Measurements from ENCODE around the gene GTF3C1.
"Not testable (repeated sequence)": the region's sequence is repeated elsewhere in the genome, so short reads cannot be mapped to it uniquely, and the experiment has no call there.

The GTF3C1 gene

GRCh38 chr16:27439271-27440018 lies 110.3 kb downstream of the GTF3C1 start:
- DNase-seq = no peak

GRCh38 chr16:27437946-27438345 lies 111.8 kb downstream of the GTF3C1 start:
- DNase-seq = no peak

GRCh38 chr16:27436921-27437650 lies 112.6 kb downstream of the GTF3C1 start:
- DNase-seq = peak; percentile 2

DNA sequence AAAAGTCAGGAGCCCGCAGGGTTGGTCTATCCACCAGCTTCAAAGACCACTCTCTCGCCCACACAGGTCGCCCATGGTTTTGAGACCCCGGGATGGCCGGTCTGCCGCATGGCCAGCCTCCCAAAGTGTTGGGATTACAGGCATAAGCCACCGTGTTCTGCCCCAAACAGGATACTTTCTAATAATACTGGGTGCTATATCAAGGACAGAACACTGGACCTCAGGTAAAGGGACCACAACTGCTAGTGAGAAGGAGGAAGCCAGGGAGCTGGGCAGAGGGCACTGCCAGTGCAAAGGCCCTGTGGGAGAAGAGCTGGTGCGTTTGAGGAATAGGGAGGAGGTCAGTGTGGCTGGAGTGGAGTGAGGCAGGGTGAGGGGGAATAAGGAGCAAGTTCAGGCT lies 113.6 kb downstream of the GTF3C1 start:
- peak; percentile 1 for DNase-seq

- DNase-seq = not testable (repeated sequence)
Measured at GRCh38 chr16:27435146-27435545, 114.6 kb downstream of the GTF3C1 start.

- DNase-seq = no peak
Measured at GRCh38 chr16:27434141-27435051, 115.3 kb downstream of the GTF3C1 start.

DNA sequence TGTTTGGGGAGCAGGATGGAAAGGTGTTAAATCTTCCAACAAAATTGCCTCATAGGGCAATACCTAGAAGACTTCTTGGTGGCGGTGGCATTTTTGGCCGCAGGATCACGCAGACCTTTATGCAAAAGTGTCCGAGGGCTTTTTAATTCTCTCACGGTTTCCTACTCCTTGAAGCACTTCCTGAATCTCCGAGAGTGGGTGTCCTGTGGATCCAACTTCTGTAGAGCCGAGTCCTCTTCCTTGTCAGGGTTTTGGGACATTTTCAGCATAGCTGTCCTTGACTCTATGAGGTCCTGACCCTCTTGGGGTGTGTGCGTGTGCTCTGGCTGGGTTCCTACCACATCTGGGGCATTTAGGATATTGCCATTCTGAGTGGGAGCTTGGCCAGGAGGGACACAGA lies 116.1 kb downstream of the GTF3C1 start:
- no peak for DNase-seq

DNA sequence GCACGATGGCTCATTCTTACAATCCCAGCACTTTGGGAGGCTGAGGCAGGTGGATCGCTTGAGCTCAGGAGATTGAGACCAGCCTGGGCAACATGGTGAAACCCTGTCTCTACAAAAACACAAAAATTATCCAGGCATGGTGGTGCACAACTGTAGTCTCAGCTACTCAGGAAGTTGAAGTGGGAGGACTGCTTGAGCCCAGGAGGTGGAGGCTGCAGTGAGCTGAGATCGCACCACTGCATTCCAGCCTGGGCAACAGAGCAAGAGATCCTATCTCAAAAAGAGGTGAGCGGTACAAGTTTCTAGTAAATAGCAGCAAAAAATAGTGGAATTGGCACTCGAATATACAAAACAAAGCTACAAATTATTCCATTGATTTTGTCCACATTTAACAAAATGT lies 116.5 kb downstream of the GTF3C1 start:
- not testable (repeated sequence) for DNase-seq

GRCh38 chr16:27432558-27432957 lies 117.2 kb downstream of the GTF3C1 start:
- DNase-seq = peak; percentile 2

DNA sequence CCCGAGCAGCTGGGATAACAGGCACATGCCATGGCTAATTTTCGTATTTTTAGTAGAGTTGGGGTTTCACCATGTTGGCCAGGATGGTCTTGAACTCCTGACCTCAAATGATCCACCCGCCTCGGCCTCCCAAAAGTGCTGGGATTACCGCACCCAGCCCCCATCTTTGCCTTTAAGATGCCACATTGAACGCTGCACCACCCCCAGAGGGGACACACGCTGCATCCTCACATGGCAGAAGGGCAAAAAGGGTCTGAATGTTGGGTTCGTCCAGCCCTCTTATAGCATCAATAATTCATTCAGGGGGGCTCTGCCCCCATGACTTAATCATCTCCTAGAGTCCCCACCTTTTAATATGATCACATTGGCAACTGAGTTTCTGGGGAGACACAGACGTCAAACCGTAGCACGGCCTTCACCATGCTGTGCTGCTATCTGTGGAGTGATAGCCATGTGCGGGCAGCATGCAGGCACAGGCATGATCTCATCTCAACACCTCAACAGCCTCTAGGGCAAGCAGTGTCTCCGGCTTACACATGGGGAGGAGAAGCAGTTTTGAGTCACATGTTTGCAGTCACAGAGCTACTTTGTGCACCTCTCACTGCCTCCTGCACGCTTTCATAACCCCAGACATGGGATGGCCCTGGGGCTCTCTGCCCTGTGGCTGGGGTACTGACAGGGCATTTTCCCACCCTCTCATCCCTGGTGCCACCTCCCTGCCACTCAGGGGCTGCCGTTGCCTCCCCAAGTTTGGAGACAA lies 117.8 kb downstream of the GTF3C1 start:
- peak; percentile 3 for DNase-seq

DNA sequence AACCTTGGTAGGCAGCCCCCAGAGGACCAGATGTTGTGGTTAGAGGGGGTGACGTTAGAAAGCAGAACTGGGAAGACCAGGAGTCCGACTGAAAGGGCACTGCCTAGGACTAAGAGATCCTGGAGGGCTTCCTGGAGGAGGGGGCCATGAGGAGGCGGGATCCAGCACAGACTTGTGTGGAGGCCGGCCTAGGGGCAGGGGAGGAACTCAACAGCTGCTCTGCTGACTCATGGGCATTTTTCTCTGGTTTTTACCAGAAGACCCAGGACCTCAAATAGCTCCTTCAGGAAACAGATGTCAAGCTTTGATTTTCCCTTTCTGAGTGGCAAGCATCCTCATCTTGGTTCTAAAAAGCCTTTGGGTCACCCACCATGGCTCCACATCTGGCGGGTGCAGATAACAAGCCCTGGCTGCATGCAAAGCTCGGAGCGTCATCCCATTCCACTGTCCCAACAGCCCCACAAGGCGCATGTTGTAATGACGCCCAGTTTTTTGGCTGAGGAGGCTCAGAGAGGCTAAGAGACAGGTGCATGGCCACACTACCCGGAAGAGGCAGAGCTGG lies 118.7 kb downstream of the GTF3C1 start:
- DNase-seq = peak; percentile 4

DNA sequence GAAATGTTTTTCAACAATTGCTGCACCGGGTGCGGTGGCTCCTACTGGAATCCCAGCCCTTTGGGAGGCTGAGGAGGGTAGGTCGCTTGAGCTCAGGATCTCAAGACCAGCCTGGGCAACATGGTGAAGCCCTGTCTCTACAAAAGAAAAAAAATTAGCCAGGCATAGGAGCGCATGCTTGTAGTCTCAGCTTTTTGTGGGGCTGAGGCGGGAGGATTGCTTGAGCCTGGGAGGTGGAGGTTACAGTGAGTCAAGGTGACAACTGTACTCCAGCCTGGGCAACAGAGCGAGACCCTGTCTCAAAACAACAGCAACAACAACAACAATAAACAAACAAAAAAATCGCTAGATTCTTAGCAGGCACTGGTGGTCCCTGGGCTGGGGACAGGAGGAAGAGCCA lies 119.2 kb downstream of the GTF3C1 start:
- DNase-seq = no peak

GRCh38 chr16:27429981-27430441 lies 119.7 kb downstream of the GTF3C1 start:
- DNase-seq = peak; percentile 3

DNA sequence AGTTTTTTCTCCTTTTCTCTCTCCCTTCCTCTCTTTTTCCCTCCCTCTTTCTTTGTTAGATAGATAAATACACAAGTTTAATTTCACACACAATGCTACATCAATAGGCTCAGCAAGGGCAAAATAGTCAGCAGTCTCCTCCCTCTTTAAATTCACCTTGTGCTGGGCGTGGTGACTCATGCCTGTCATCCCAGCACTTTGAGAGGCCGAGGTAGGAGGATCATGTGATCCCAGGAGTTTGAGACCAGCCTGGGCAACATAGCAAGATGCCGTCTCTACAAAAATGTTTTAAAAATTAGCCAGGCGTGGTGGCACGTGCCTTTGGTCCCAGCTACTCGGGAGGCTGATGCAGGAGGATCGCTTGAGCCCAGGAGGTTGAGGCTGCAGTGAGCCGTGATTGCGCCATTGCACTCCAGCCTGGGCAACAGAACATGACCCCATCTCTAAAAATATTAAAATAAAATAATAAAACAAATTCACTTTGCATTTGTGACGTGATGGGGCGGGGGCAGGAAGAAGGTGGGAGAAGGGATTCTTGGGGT lies 120.3 kb downstream of the GTF3C1 start:
- no peak for DNase-seq

DNA sequence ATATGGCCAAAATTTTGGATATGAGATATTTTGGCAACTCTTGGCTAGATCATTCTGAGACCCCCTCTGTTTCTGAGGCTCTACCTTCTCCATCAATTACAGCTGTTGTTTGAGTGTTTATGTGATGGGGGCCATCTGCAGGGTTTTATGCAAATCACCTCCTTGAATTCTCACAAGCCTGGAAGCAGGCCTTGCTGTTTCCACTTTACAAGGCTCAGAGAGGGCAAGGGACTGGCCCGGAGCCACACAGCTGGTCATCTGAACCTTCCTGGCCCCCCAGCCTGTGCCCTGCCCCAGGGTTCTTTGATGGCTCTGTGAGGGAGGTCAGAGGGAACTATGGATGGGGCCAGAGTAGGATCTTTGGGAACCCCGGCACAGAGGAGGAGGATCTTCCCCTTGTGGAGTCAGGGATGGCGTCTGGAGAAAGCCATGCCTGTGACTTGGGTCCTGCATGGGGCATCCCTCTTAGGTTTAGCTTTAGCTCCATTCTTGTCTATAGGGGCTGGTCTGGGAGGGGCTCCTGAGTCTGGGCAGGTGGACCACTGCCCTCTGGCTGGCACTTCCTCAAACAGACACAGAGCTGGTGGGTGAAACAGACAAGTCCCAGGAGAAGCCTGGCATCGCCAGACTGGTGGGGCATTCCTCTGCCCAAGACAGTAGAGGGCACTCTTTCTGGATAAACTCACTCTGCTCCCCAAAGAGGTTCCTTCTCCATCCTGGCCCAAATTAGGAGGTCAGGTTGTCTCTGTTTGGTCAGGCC lies 121.5 kb downstream of the GTF3C1 start:
- peak; percentile 3 for DNase-seq

GRCh38 chr16:27427538-27427937 lies 122.2 kb downstream of the GTF3C1 start:
- no peak for DNase-seq

DNA sequence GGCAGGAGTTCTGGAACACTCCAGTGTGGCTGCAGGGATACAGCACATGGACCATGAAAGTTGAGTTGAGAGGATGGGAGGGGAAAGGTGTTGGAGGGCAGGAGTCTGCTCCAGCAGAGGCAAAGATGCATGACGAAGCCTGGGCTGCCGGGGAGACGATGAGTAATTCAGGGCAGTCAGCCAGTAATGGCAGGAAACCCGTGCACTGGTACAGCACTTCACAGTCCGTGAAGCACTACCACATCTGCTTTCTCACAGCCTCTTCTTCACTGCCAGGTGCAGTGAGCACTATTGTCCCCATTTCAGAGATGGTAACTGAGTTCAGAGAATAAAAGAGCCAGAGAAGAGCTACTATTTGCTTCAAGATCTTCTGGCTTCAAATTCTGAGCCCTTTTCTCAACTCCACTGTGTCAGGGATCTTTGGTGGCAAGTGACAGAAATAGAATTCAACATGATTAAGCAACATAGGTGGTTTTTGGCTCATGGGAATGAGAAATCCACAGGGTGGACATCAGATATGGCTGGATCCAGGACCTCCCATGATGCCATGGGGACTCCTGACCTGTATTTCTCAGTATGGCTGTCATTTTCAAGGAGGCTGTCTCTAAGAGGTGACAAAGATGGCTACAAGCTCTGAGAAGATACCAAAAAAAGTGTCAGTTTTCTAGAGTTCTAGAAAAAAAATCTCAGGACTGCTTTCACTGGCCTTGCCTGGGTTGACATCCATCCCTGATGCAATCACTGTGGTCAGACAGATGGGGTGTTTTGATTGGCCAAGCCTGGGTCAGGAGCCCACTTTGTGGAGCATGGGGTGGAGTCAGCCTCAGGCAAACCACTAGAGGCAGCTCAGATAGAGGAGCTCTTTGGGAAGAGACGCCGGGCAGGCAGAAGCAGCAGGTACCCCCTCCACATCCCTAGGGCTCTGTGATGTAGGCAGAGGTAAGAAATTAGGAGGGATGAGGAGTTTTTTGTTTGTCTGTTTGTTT lies 123.0 kb downstream of the GTF3C1 start:
- peak; percentile 79 for DNase-seq

DNA sequence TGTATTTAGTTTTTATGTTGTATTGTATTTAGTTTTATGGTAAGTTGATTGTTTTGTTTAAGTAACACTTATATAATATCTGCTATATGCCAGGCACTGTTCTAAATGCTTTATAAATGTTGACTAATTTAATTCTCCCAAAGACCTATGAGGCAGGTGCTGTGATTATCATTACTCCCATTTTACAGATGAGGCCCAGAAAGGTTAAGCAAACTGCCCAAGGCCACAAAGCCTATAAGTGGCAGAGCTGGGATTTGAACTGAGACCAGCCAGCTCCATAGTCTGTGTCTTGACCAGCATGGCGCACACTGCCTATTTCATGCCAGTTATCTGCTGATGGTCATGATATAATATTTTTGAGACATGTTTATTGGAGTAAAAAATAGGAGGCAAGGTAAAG lies 123.8 kb downstream of the GTF3C1 start:
- no peak for DNase-seq

DNA sequence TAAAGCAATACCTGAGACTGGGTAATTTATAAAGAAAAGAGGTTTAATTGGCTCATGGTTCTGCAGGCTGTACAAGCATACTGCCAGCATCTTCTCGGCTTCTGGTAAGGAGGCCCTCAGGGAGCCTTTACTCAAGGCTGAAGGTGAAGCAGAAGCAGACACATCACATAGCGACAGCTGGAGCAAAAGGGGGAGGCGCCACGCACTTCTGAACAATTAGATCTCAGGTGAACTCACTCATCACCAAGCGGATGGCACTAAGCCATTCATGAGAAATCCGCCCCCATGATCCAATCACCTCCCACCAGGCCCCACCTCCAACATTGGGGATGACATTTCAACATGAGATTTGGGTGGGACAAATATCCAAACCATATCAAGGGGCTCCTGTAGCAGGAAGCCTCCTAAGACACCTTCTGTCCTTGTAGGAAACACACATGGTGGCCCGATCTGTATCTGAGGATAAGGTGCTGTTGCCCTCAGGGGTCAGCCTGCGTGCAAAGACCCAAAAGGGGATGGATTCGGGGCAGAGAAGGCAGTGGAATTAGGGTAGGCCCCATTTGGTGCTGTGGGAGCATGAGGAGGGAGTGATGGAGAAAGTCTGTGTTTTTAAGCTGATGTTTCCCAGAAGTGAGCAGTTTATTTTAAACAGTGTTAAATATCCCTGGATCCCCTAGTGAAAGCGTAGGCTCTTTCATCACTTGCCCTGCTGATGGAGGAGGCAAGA lies 124.8 kb downstream of the GTF3C1 start:
- peak; percentile 3 for DNase-seq
